GM21381 (cell line): ENCODE data around the gene ESRRA.

Source experiments
- ATAC-seq: cut with Tn5 transposase; IDR thresholded peaks from one replicate; pipeline ENCODE4 v1.9.1; 2021; ENCODE audit warnings: mild to moderate bottlenecking, moderate library complexity; ENCODE audit not compliant: unreplicated experiment

Gene ESRRA

GRCh38 chr11:64269540-64270220 is 35.6 kb upstream of the ESRRA start:
- ATAC-seq = peak; percentile 60

DNA sequence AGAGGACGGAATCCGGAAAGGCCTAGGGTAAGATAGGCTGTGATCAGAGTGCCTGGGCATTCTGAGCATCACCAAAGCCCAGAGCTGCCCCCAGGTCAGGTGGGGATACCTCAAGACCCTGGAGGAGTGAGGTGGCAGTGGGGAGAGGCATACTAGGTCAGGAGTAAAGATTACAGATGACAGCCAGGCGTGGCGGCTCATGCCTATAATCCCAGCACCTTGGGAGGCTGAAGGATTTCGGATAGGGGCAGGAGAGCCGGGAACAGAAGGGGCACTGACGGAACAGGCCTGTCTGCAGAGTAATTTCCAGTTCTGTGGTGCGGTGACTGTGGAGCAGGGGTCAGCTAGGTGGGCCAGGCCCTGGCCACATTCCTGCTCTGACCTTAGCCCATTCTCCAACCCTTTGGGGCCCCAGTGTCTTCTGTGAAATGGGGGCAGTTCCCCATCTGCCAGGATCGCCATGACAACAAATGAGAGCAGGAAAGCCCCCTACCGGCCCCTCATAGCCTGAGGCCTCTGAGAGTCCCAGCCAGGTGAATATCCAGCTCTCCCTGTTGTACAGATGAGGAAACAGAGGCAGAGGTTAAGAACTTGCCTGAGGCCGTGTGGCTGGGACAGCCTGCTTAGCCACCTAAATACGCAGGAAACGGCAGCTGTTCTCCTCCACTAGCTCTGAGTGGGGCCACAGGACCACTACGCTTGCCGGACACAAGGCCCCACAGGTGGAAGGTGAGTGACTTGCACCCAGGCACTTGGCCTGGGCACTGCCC is 30.1 kb upstream of the ESRRA start:
- ATAC-seq = no peak

DNA sequence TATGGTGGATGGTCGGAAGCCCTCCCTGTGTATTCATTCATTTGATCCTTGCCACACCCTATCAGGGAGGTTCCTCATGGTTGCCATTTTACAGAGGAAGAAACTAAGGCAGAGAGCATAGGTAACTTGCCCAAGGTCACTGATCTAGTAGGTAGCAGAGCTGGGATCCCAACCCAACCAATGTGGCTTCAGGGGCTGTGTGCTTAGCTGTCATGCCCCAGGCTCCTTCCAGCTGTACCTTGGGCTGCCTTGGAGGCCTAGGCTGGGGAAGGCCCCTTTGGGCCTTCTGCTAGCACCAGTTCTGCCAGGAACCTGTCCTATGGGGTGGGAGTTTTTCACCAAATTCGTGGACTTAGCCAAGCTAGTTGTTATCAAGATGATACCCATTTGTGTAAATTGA is 29.5 kb upstream of the ESRRA start:
- ATAC-seq = no peak

DNA sequence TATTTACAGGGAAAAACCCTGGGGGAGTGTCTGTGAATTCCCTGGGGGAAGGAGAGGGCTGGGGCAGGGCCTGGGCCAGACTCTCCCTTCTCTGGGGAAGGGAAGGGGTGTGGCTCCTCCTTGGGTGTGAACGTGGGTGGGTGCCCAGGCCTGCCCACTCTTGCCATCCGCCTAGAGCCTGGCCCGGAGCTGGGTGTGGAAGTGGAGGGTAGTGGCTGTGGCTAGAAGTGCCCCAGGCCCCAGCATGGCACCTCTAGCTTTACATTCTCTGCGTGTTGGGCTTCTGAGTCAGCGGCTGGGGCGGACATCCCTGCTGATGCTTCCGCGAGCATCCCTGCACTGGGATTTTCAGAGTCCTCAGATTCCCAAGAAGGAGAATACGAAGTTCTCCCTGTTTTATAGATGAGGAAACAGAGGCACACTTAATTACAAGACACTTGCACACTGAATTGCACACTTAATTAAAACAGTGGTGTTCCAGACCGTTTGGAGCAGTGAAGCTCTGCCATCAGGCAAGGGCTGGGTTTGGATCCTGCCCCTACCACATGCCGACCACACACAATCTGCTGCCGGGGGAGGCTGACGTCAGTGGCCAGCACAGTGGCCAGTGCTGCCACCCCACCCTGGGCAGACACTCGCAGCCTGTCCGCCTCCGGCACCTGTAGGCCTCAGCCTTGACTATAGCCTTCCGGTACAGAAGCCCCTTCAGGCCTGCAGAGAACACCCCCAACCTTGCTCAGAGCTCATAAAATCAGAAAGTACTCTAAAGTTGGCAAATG is 28.5 kb upstream of the ESRRA start:
- no peak for ATAC-seq

GRCh38 chr11:64278576-64279190 is 26.6 kb upstream of the ESRRA start:
- no peak for ATAC-seq

GRCh38 chr11:64281957-64282770 is 23.2 kb upstream of the ESRRA start:
- no peak for ATAC-seq

DNA sequence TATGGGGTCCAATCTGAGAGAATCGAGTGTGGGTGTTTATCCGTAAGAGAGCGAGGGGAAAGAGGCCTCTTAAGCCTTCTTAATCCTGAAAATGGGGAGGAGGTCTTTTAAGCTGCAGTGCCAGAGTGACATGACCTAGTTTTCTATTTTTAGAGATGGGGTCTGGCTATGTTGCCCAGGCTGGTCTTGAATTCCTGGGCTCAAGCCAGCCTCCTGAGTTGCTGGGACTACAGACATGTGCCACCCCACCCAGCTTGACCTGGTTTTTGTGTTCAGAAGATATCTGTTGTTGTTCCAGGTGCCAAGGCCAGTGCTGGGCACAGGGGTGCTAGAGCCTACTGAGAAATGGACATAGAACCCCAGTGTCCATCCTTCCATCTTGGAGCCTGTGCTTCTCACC is 22.2 kb upstream of the ESRRA start:
- ATAC-seq = no peak

GRCh38 chr11:64284048-64284961 is 21.0 kb upstream of the ESRRA start, which contains the start of gene BAD:
BAD (minus strand) TSS chr11:64284665; CDS start chr11:64284368, 297 bp downstream.
- ATAC-seq = peak; percentile 58

DNA sequence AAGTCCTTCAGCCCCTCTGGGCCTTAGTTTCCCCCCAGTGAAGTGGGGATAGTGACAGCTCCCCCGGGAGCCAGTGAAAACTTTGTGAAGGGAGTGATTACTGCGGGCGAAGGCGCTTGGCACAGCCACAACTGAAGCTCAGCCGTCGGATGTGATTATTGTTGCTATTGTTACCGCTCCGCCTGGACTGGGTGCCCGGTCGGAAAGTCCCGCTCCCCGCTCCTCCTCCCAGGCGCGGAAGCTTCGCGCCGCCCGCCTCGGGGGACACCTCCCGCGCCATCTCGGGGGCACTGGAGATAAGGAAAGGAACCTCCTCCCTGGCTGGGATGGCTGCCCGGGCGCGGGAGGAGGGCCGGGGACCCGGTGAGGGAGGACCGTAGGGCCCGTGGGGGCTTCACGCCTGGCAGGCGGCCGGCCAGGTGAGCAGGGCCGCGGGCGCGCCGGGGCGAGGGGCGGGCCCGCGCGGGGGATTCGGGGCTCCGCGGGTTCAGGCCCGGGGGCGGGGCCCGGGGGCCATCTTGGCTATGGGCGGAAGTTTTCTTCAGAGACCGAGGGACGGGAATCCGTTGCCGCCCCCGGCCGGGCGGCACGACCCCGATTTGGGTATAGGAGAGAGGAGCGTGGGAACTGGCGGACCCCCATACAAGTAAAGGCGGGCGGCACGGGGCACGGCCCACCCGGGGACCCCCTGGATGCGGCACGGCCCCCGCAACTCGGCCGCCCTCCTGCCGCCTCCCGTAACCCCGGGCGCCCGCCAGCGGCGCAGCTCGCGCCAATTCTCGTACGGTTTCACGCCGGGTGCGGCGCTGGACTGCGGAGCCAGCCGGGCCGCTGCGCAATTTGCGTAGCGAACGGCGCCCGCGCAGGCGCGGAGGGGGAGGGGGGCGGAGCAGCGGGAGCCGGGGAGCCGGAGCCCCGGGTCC is 20.1 kb upstream of the ESRRA start, which contains the start of gene GPR137:
GPR137 (plus strand) TSS at position 887 of the 923 bp plus-strand sequence. CDS start 677 bp downstream, outside the sequence.
- ATAC-seq = peak; percentile 61

- ATAC-seq = no peak
These were observed 19.2 kb upstream of the ESRRA start for GRCh38 chr11:64285885-64286800.

DNA sequence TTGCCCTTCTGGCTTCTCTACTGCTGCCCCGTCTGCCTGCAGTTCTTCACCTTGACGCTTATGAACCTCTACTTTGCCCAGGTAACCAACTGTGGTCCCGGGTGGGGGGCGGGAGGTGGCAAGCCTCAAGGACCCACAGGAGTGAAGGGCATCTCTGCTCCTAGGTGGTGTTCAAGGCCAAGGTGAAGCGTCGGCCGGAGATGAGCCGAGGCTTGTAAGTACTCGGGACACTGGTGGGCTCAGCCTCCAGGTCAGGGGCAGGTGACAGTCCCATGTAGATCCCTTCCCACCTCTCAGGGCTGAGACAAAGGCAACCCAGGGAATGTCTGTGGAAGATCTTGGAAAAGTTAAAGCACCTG is 18.5 kb upstream of the ESRRA start:
- no peak for ATAC-seq

DNA sequence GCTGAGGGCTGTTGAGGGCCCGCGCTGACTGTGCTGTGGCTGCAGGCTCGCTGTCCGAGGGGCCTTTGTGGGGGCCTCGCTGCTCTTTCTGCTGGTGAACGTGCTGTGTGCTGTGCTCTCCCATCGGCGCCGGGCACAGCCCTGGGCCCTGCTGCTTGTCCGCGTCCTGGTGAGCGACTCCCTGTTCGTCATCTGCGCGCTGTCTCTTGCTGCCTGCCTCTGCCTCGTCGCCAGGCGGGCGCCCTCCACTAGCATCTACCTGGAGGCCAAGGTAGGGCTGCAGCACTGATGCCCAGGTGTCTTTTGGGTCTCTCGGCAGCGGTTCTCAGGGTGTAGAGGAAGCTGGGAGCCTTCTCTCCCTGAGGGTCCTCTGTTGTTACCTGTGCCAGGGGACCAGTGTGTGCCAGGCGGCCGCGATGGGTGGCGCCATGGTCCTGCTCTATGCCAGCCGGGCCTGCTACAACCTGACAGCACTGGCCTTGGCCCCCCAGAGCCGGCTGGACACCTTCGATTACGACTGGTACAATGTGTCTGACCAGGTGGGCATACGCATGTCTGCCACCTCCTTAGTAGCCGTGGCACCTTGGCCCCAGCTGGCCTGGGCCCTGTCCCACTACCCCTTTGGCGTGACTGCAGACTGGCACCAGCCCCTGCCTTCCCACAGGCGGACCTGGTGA is 17.5 kb upstream of the ESRRA start:
- ATAC-seq = no peak

GRCh38 chr11:64288353-64288750 is 17.0 kb upstream of the ESRRA start:
- no peak for ATAC-seq

DNA sequence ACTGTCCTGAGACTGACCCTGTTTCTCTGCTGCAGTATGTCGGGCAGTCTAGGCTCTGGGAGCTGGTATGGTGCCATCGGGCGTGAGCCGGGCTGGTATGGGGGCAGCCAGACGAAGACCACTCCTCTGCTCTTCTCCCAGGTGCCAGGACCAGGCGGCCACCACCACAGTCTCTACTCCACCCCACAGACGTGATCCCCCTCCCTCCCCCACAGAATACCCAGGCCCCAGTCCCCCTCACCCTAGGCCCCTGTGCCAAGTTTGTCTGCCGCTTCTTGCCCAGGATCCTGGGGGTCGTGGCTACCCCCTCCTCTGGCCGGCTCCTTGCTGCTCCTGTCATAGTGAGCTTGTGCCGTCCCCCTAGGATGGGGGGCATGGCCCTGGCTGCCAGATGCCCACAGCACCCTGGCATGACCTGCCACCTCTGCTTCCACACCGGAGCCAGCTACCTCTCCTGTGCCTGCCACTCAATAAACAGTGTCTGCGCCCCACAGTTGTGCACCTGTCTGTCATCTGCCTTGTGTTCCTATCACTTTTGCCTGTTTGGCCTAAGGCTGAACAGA is 16.2 kb upstream of the ESRRA start:
- ATAC-seq = no peak

DNA sequence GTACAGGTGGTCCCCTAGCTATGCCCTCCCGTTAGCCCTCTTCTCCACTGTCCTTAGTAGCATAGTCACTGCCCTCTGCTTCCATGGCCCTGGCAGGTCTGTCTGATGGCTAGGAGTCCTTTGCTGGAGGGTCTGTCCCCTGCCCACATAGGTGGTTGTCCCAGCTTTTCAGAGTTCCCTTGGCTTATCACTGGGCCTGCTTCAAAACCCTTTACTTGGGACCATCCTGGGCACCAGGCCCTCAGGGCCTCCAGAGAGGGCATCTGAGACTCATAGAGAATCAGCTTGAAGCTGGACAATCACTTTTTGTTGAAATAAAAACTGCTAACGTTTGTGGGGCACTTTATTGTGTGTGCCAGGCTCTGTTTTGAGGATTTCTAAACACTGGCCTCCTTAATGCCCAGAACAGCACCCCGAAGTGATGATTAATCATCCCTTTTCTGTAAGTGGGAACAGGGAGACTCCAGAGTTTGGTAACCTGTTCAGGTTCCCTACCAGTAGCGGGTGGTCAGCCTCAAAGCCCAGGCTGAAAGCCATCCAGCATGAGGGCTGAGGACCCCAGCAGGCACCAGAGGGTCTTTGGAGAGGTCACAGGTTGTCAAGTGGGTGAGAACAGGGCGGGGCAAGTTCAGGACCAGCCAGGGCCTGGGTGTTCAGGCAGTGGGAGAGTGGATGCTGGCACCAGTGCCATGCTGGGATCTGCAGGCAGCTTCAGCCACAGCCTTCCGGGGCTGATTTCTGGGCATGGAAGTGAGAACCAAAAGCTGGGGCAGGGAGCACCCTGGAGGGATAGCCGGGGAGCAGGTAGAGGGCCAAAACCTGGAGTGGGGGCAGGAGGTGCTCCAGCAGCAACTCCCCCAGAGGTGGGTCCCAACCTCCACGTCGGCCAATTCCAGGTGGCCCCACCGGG is 14.7 kb upstream of the ESRRA start:
- no peak for ATAC-seq
